Ishikawa (cell line): ENCODE data around the gene PACSIN2.

ENCODE experiments used
- EP300 ChIP-seq: IDR thresholded peaks from 2 replicates; pipeline ENCODE4 v1.6.1; 2012; ENCODE audit warnings: borderline replicate concordance
- NFIC ChIP-seq: IDR thresholded peaks from 2 replicates; pipeline ENCODE4 v1.6.1; 2012
- RAD21 ChIP-seq: IDR thresholded peaks from 2 replicates; pipeline ENCODE4 v1.6.1; 2012; ENCODE audit warnings: low read depth
- USF1 ChIP-seq: IDR thresholded peaks from 2 replicates; pipeline ENCODE4 v1.6.1; 2012
- ZBTB7A ChIP-seq: IDR thresholded peaks from 2 replicates; pipeline ENCODE4 v1.6.1; 2012; ENCODE audit warnings: low read depth

GRCh38 chr22:42905217-42905616, 109.7 kb downstream of the PACSIN2 start:
- no peak for TF ChIP-seq RAD21
- no peak for TF ChIP-seq NFIC
- TF ChIP-seq ZBTB7A, result no peak
- no peak for TF ChIP-seq USF1
- TF ChIP-seq EP300, result no peak
